C4-2B (cell line): ENCODE data around the gene KLK13.

ENCODE experiments used
- ZFX ChIP-seq: fragments of 450-650 bp; IDR thresholded peaks from 2 replicates; pipeline ENCODE4 v1.6.1; 2017
- TF ChIP-seq, protein P1 (sequence below): fragments of 450-650 bp; conservative IDR thresholded peaks from 2 replicates; pipeline ENCODE4 v1.5.1; 2017; ENCODE audit warnings: mild to moderate bottlenecking

DNA sequence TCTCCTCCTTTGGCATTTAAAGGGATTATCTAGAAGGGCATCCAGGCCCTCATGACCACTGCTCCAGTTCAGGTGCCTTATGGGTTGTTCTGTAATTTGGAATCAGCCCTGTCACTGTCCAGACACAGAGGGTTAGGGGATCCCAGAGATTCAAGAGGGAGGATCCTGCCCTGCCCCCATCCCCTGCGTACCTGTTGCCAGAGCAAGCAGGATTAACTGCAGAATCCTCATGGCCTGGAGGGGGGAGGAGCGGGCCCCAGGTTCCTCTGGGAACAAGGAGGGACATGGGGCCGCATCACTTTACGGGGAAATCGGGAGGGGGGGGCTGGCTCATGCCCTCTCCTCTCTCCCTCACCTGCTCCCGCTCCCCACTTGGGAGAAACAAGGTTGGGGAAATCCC, 39.5 kb downstream of the KLK13 start:
- TF ChIP-seq, protein P1, sequence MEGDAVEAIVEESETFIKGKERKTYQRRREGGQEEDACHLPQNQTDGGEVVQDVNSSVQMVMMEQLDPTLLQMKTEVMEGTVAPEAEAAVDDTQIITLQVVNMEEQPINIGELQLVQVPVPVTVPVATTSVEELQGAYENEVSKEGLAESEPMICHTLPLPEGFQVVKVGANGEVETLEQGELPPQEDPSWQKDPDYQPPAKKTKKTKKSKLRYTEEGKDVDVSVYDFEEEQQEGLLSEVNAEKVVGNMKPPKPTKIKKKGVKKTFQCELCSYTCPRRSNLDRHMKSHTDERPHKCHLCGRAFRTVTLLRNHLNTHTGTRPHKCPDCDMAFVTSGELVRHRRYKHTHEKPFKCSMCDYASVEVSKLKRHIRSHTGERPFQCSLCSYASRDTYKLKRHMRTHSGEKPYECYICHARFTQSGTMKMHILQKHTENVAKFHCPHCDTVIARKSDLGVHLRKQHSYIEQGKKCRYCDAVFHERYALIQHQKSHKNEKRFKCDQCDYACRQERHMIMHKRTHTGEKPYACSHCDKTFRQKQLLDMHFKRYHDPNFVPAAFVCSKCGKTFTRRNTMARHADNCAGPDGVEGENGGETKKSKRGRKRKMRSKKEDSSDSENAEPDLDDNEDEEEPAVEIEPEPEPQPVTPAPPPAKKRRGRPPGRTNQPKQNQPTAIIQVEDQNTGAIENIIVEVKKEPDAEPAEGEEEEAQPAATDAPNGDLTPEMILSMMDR: no peak
- no peak for TF ChIP-seq ZFX
